VCaP (cell line): ENCODE results near the gene KYNU.

Source experiments
- H3K27ac ChIP-seq: fragments of 450-650 bp; 2 replicates; pipeline ENCODE4 v1.5.1; 2017
- TF ChIP-seq, protein P1 (sequence below): fragments of 450-650 bp; conservative IDR thresholded peaks from 2 replicates; pipeline ENCODE4 v1.5.1; 2017; ENCODE audit warnings: mild to moderate bottlenecking, moderate library complexity

Gene KYNU

DNA sequence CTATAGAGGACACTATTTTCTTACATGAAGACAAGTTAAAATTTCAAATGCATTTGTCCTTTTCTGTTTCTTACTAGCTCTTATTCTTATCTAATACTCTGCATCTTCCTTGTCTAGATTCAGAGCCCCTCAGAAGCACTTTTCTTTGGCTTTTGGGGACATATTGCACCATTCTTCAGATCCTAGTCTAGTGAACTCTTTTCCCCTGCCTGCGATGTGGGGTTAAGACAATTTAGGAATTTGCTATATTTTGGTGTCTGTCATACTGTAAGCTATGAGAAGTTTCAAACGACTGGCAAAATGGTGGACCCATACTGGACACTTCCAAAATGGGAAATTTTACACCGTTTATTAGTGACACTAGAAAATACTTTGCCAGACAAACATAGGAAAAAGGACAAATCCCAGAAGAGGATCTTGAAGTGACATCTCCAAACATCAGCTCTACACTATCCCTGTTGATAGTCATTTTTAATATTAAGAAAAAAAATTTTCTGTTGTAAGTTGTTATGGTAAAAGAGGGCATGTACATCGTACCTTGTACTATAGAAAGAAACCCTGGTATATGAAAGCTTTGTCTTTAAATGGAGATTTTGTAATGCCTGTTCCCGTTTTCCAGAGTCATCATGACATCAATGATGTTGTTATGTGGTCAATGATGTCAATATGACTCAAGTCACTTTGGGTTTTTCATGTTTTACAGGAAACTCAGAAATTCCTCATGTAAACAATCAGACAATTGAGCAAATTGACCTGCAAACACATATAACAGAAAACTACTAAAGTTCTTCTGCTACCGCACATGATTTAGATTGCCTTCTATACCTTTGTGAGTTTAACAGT lies 4.4 kb upstream of the KYNU start:
- TF ChIP-seq, protein P1, sequence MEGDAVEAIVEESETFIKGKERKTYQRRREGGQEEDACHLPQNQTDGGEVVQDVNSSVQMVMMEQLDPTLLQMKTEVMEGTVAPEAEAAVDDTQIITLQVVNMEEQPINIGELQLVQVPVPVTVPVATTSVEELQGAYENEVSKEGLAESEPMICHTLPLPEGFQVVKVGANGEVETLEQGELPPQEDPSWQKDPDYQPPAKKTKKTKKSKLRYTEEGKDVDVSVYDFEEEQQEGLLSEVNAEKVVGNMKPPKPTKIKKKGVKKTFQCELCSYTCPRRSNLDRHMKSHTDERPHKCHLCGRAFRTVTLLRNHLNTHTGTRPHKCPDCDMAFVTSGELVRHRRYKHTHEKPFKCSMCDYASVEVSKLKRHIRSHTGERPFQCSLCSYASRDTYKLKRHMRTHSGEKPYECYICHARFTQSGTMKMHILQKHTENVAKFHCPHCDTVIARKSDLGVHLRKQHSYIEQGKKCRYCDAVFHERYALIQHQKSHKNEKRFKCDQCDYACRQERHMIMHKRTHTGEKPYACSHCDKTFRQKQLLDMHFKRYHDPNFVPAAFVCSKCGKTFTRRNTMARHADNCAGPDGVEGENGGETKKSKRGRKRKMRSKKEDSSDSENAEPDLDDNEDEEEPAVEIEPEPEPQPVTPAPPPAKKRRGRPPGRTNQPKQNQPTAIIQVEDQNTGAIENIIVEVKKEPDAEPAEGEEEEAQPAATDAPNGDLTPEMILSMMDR = no peak
- no peak overlapping the region for H3K27ac ChIP-seq

DNA sequence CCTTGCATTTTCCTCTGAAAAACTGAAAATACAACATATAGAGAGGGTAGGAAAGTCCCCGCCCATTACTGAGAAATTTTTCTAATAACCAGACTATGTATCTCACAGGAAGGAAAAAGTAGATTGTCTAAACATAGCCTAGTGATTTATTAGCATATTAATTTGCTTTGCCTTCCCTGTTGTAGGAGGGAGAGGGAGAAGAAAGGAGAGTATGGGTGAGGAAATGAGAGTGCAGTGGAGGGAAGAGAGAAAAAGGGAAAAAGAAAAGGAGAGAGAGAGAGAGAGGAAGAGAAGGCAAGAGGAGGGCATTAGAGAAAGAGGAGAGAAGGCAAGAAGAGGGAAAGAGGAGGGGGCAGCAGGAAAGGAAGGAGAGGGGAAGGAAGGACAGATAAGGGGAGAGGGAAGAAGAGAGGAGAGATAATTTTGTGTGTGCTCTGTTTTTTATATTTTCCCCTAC lies 3.6 kb upstream of the KYNU start:
- TF ChIP-seq, protein P1 = no peak
- no peak overlapping the region for H3K27ac ChIP-seq

DNA sequence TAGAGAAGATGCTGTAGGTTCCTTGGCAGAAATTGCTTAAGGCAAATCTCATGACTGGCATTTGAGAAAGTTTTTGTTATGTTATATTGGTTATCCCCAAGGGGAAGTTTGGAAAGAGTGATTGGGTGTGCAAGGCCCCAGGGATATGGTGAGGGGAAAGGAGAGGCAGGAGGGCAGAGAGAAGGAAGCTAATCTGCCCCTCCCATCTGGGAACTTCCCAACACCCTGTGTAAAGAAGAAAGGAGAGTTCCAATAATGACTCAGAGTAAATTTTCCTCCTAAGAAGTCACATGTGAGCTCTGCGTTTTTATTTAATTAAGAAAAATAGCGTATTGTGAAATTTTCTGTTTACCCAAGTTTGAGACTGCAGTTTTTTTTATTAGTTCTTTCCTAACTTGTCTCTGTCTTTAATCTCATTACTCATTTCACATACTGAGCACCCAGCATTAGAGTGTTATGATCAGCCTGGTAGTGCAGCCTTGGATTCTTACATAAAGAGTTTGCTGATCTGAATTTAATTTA lies 3.1 kb upstream of the KYNU start:
- TF ChIP-seq, protein P1 = no peak
- no peak overlapping the region for H3K27ac ChIP-seq

DNA sequence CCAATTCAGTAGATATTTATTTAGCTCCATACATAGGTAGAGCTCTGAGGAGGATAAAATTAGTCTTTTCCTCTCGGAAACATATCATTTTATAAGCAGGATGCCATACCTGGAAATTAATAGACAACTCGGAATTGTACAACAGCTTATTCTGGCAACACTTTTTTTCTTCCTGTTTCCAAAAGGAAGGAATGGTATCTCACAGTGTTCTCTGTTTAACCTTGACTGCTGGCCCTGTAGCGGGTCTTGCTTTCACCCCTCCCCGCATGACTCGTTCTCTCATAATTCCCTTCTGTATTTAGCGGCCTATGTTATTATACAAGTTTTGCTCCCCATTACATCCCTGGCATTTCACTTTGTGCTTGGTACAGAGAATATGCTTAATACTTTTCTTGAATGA lies 2.5 kb upstream of the KYNU start:
- TF ChIP-seq, protein P1 = no peak

DNA sequence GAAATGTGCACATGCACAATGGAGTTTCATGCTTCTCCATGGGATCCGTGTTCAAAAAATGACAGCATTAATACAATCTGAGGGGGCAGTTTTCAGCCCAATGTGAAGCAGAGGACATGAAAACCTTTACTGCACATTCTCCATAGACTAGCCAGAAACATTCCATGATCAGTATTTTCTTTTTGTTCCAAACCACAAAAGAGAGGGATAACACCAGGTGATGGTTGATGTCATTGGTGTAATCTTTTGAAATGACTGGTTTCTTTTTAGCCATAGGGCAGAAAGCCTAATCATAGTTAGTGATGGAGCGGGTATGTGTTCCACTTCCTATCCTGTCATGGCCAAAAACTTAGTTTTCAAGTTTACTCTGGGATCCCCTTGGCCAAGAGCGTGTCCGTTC lies 1.8 kb upstream of the KYNU start:
- TF ChIP-seq, protein P1 = no peak
- H3K27ac ChIP-seq = no peak overlapping the region

More for the DNA sequence above, 2.5 kb upstream of the KYNU start:
- H3K27ac ChIP-seq = no peak overlapping the region

DNA sequence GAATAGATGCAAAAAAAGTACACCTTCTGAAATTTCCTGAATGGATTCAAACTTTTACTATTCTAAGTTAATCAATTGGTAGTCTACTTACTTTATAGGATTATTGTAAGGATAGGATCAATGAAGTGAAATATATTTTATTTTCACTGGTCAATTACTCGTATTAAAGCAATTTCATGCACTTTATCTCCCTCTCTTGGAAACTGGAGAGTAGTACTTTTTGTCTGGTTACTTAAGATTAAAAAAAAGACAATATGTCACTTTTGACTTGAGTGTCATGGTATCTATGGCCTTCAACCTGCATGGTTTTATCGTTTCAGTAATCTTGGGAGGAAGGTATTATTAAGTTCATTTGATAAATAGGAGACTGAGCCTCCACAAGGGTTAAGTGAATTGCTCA lies 1.0 kb upstream of the KYNU start:
- no peak overlapping the region for H3K27ac ChIP-seq
- TF ChIP-seq, protein P1 = no peak

DNA sequence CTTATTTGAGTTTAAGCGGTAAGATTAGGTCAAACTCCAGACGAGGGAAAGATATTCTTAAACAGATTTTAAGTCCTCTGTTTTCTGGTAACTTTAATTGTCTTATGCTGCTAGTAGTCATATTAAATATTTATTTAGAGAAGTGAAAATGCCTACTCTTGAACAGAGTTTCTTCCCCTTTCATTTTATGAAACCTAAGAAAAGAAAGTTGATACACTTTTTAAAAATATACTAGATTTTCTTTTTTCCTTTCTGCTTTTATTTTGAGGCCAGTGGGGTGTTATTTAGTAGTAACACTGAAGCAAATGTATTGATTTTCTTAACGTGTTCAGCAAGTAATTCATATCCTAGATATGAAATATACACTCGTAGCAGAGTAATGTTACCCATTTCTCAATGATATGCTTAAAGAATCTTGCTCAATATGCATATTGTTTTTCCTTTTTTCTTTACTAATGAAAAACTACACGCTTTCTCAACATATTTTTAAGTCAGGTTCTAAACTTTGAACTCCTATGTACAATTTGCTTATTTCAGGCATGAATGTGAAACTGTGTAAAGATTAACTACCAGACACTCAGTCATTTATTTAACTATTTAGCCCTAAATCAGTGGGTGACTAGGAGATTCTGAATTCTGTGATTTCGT lies 691 bp downstream of the KYNU start:
- no peak overlapping the region for H3K27ac ChIP-seq
- TF ChIP-seq, protein P1 = no peak
